Neural crest cell (in vitro differentiated cells): ENCODE data around the gene ARFIP1. TPM values are rescaled to one million over a fixed set of nuclear protein-coding genes. Genes with fewer than 3 reads are reported as not detected.

Source experiments
- DNase-seq: peaks from one replicate; pipeline ENCODE4 v3.0.0; 2021; ENCODE audit warnings: low read depth, mixed read lengths, low spot score
- H3K27ac Mint-ChIP-seq: one replicate; pipeline ENCODE4 v1.8.0; 2021; ENCODE audit warnings: mild to moderate bottlenecking, mixed read lengths; ENCODE audit not compliant: unreplicated experiment
- H3K27me3 Mint-ChIP-seq: 2 replicates; pipeline ENCODE4 v1.8.0; 2021; ENCODE audit warnings: low read depth, mild to moderate bottlenecking, mixed read lengths
- H3K36me3 Mint-ChIP-seq: 2 replicates; pipeline ENCODE4 v1.8.0; 2021; ENCODE audit warnings: low read depth, mild to moderate bottlenecking, mixed read lengths
- H3K4me1 Mint-ChIP-seq: 2 replicates; pipeline ENCODE4 v1.8.0; 2021; ENCODE audit warnings: mixed read lengths
- H3K4me3 Mint-ChIP-seq: one replicate; pipeline ENCODE4 v1.8.0; 2021; ENCODE audit warnings: mild to moderate bottlenecking, mixed read lengths
- H3K9me3 Mint-ChIP-seq: 2 replicates; pipeline ENCODE4 v1.8.0; 2021; ENCODE audit warnings: mixed read lengths
- CTCF ChIP-seq: fragments of 200-600 bp; sonication (generic); conservative IDR thresholded peaks from 2 replicates; pipeline ENCODE4 v1.5.0; 2021; ENCODE audit warnings: antibody characterized with exemption, mild to moderate bottlenecking
- total RNA-seq: library from RNA; stranded (reverse); gene quantifications from 2 replicates; pipeline ENCODE4 v1.2.1, GENCODE V29; 2021

ARFIP1 gene
- total RNA-seq, 1 donor from 2014 or later = 37.4 TPM

GRCh38 chr4:152795891-152796290 lies 16.1 kb downstream of the ARFIP1 start:
- no peak for TF ChIP-seq CTCF
- H3K4me1 Mint-ChIP-seq = peaks cover 6% of the 10 kb centered on the region
- DNase-seq = no peak
- no peaks in the 10 kb centered on the region for H3K27me3 Mint-ChIP-seq
- no peaks in the 10 kb centered on the region for H3K36me3 Mint-ChIP-seq
- H3K9me3 Mint-ChIP-seq = no peaks in the 10 kb centered on the region
- H3K4me3 Mint-ChIP-seq = no peak overlapping the region
- no peak overlapping the region for H3K27ac Mint-ChIP-seq

DNA sequence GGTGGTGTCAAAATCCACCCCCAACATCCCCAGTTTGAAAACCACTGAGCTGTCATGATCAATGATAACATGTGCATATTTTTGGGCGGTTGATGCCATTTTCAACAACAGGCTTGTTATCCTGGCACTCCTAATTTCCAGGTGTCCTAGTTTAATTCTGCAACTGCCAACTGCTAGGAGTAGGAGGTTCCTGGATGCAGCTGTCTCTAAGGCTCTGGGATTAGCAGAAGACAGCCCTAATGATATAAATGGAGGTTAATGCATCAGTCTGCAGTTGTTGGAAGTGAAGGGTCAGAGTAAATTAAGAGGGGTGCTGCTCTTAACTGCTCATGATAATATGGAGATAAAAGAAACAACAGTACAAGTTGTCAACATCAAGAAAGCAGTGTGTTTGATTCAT lies 23.8 kb downstream of the ARFIP1 start:
- Mint-ChIP-seq H3K4me1 (peaks cover 4% of the 10 kb centered on the region), H3K4me3 (no peak overlapping the region), H3K36me3 (peaks cover 16% of the 10 kb centered on the region), H3K27ac (no peak overlapping the region), H3K27me3 (no peaks in the 10 kb centered on the region), H3K9me3 (peaks cover 5% of the 10 kb centered on the region)
- DNase-seq = no peak
- no peak for TF ChIP-seq CTCF

- DNase-seq = no peak
- Mint-ChIP-seq H3K27me3 (no peaks in the 10 kb centered on the region), H3K9me3 (peaks cover 5% of the 10 kb centered on the region), H3K4me3 (no peak overlapping the region), H3K27ac (no peak overlapping the region), H3K4me1 (peaks cover 4% of the 10 kb centered on the region), H3K36me3 (peaks cover 19% of the 10 kb centered on the region)
- no peak for TF ChIP-seq CTCF
Observed at GRCh38 chr4:152805071-152805650, 25.4 kb downstream of the ARFIP1 start.

GRCh38 chr4:152805818-152806217 lies 26.1 kb downstream of the ARFIP1 start:
- Mint-ChIP-seq H3K36me3 (peaks cover 23% of the 10 kb centered on the region), H3K4me3 (no peak overlapping the region), H3K27me3 (no peaks in the 10 kb centered on the region), H3K9me3 (peaks cover 5% of the 10 kb centered on the region), H3K27ac (no peak overlapping the region), H3K4me1 (peaks cover 4% of the 10 kb centered on the region)
- DNase-seq = no peak
- TF ChIP-seq CTCF = no peak

GRCh38 chr4:152806501-152807125 lies 26.9 kb downstream of the ARFIP1 start:
- TF ChIP-seq CTCF = no peak
- no peak for DNase-seq
- no peak overlapping the region for H3K27ac Mint-ChIP-seq
- H3K9me3 Mint-ChIP-seq = peaks cover 8% of the 10 kb centered on the region
- H3K4me1 Mint-ChIP-seq = peaks cover 4% of the 10 kb centered on the region
- H3K27me3 Mint-ChIP-seq = no peaks in the 10 kb centered on the region
- H3K4me3 Mint-ChIP-seq = no peak overlapping the region
- peaks cover 30% of the 10 kb centered on the region for H3K36me3 Mint-ChIP-seq
